HG03103 (cell line): ENCODE results near the gene DOCK9.

ENCODE experiments used
- ATAC-seq: cut with Tn5 transposase; IDR thresholded peaks from one replicate; pipeline ENCODE4 v1.9.1; 2021; ENCODE audit warnings: low read depth; ENCODE audit not compliant: unreplicated experiment

DOCK9 gene, protein sequence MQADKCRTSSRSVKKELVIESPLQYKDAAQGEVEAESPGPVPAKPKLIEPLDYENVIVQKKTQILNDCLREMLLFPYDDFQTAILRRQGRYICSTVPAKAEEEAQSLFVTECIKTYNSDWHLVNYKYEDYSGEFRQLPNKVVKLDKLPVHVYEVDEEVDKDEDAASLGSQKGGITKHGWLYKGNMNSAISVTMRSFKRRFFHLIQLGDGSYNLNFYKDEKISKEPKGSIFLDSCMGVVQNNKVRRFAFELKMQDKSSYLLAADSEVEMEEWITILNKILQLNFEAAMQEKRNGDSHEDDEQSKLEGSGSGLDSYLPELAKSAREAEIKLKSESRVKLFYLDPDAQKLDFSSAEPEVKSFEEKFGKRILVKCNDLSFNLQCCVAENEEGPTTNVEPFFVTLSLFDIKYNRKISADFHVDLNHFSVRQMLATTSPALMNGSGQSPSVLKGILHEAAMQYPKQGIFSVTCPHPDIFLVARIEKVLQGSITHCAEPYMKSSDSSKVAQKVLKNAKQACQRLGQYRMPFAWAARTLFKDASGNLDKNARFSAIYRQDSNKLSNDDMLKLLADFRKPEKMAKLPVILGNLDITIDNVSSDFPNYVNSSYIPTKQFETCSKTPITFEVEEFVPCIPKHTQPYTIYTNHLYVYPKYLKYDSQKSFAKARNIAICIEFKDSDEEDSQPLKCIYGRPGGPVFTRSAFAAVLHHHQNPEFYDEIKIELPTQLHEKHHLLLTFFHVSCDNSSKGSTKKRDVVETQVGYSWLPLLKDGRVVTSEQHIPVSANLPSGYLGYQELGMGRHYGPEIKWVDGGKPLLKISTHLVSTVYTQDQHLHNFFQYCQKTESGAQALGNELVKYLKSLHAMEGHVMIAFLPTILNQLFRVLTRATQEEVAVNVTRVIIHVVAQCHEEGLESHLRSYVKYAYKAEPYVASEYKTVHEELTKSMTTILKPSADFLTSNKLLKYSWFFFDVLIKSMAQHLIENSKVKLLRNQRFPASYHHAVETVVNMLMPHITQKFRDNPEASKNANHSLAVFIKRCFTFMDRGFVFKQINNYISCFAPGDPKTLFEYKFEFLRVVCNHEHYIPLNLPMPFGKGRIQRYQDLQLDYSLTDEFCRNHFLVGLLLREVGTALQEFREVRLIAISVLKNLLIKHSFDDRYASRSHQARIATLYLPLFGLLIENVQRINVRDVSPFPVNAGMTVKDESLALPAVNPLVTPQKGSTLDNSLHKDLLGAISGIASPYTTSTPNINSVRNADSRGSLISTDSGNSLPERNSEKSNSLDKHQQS (N-terminal part only)

DNA sequence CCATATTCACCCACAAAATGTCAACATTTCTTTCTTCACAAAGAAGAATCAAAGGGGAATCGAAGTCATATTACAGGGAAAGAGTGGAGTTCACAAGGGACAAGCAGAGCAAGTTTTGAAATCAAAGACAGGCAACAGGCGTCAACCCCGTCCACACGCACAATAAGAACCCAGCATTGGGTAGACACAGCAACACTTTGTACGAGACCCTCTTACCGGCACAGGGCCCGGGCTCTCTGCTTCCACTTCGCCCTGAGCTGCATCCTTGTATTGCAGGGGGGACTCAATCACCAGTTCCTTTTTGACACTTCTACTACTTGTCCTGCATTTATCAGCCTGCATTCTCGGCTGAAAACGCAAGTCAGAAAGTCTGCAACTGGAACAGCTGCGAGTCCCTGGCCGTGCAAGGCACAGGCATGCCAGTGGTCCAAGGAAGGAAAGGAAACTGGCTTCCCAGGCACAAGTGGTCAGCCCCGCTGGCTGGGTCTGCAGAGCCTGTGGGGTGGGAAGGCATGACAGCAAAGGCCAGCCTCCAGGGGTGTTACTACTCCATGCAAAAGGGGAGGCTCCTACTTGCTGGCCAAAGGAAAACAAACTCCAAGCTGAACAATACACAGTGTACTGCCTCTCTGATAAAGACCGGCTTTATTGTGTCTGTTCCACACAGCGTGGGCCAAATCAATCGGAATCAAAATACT is at the start of gene DOCK9:
Gene DOCK9 (minus strand): TSS at position 497 of the 698 bp plus-strand sequence. CDS start 155 bp downstream, at position 342.
- no peak for ATAC-seq

DNA sequence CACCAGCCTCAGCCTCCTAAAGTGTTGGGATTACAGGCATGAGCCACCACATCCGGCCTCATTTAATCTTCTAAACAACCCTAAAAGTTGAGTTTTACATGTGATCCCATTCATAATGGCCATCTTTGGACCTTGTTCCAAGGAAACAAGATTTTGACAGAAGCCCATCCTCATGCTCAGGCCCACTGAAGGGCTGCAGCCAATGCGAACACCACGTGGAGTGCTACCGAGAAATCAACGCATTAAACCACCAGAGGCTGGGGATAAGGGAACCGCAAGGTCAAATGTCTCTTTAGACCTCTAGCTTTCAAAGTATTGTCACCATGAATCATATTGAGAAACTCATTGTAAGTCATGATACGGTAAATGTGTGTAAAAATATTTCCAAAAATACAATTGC is 49.4 kb upstream of the DOCK9 start:
- no peak for ATAC-seq

DNA sequence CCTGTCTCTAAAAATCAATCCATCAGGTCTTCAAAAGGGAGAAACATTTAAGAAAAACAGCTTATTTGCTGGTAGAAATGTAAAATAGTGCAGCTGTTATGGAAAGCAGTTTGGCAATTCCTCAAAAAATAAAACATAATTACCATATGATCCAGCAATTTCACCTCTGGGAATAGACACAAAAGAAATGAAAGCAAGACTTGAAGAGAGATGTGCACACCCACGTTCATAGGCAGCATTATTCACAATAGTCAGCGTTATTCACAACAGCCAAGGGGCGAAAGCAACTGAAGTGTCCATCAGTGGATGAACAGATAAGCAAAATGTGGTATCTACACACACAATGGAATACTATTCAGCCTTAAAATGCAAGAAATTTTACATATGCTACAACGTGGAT is 45.1 kb upstream of the DOCK9 start:
- ATAC-seq, result no peak

DNA sequence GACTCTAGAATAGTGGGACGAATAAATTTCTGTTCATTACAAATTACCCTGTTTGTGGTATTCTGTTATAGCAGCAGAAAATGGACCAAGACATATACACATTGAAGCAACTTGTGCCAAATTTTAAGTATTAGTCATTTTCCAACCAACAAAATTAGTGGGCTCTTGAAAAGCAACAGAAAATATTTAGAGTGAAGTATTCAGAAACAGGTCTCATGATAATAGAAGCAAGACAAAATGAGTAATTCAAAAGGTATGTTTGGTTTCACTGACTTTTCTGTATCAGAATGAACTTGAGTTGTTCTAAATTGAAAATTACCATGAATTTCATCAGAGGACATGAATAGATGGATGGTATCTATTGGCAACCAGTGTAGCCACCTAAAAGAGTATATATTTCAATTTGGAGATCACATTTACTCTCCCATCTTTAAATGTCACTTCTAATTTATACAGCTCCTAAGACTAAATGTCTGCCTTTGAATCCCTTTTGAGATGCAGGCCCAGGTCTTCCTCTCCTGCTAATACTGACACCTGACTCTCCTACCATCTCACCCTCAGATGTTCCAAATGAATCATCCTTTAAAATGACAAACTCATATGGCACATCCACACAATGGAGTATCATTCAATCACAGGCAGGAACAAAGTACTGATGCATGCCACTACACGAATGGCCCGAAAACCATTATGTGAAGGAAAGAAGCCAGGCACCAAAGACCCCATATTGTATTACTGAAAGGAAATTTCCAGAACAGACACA is 40.7 kb upstream of the DOCK9 start:
- no peak for ATAC-seq

DNA sequence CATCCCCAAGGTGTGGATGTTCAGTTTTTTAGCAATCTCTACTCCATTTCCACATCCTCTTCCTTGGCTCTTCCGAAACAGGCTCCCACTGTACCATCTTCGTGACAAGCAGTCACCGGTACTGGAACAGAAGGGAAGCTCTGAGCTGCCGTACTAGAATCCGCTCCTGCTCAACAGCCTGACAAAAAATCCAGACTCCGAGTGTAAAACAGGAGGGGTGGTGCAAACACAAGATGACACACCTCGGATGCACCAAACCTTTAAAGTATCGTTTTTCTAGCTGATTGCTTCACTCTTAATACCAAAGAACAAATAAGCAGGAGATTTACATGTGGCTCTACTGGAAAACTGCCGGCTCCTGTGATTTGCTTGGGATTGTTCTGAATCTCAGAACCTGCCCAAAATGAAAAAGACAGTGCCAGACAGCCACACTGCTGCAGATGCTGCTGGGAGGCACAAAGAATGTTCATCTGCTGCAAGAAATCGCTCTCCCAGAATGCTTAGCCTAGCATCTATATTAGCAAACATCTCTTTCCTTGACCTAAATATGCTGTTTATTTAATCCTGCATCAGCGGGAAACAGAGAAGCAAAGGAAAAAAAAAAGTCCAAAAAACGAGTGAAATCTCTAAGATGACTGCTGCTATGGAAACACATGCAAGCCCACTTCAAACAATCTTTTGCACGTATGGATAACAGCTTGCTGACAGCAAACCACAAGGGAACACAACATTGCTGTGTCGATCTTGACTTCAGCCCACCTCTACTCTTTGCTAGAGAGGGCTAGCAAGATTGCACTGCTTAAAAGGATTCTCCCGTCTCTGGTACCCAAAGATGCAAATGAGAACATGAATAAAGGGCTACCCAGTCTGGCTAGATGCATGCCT is 38.0 kb upstream of the DOCK9 start:
- no peak for ATAC-seq

DNA sequence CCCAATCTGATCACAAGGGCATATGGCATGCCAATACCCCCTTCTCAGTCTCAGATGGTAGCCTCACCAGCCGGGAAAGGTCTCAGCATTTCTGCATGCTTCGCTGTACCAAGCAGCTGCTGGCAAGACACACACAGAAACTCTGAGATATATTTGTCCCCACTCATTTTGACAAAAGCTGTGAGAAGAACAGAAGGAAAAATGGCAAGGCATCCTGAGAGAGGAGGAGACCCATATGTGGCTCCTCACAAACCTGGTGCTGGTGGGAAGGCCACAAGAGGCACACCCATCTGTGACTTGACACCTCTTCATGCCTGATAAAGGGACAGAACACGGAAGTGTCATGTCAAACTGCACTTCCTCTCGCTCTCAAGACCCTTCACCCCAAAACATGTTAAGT is 36.7 kb upstream of the DOCK9 start:
- no peak for ATAC-seq

DNA sequence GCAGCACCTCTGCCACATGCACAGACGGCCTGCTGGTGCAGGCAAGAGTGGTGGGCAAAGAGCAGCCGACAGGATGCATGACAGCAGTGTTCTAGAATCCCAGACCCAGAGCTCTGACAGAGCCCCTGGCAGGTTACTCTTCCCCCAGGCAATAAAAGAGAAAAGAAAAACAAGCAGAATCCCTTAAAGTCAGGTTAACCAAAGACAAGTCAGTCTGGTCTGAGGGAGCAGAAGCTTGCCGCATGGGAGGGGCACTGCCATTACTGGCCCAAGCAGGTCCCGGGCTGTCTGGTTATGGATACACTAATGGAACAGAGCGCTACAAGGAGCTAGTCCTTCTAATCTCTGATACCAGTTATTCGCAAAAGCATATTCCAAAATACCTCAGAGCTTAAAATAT is 36.1 kb upstream of the DOCK9 start:
- ATAC-seq, result no peak

DNA sequence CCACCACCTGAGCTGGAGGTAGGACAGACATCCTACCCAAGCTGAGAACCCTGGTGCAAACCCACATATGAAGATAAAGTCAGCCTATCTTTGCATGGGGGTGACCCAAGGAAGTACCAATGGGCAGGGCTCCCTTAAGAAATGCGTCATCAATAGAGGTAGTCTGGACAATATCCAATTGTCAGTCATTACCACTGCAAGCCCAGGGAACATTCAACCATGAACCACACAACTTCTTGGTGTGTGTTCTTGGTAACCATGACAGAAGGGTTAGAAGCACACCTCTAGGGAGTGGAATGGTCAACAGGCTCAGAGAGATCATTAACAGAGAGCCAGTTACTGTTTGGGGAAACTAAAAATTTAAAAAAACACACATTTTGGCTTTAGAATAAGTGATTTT is 34.7 kb upstream of the DOCK9 start:
- no peak for ATAC-seq

DNA sequence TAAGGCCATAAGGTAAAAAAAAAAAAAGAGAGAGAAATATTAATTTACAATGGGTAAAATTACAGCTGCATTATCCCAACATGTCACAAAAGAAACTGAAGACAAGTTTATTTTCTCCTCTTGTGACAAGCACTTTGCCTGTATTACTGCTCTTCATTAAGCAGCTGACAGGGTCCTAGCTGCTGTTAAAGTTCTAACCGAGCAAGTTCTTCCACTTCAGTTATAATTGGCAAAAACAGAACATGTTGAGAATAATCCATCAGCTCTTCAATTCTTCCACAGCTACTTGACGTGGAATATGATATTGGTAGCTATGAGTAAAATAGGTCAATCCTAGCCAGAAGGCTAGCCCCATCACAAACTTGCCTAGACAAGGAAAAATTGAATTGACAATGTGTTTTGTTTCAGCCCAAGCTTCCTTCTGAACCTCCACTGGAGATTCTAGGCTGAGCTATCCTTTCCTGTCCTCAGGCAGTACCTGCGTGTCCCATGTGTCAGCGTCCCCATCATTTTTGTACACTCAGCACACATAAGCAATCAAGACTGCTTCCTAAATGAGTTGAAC is 32.2 kb upstream of the DOCK9 start:
- no peak for ATAC-seq

DNA sequence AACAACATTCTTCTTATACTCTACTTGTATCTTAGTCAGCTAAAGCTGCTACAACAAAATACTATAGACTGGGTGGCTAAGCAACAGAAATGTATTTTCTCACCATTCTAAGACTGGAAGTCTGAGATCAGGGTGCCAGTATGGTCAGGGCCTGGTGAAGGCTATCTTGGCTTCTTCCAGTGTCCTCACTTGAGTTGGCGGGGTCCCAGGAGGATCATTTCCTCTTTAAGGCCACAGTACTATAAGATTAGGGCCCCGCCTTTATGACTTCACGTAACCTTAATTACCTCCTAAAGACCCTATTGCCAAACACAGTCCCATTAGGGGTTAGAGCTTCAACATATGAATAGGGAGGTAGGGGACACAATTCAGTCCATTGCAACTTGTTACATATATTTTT is 30.7 kb upstream of the DOCK9 start:
- no peak for ATAC-seq

DNA sequence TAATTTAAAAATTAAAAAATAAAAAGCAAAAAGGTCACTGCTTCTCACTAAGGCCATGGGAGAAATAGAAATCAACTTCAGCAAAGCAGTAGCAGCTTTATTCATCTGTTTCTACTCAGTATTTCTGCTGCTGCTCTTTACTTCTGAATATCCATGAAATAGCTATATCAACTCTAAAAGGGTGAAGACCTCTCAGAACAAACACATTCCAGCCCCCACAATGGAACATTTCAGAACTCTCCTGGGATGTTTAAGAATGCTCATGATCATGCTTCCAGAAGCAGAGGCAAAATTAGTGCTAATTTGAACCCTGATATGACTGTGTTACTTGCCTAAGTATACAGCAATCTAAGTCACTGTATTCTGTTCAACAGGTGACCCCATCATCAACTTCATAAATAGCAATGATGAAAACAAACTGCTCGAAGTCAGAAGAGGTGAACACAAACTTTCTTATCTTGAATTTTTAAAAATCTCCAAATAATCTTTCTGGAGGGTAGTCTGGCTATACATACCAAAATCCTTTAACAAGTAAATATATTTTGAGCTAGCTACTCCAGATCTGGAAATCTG is 29.6 kb upstream of the DOCK9 start:
- ATAC-seq, result no peak

DNA sequence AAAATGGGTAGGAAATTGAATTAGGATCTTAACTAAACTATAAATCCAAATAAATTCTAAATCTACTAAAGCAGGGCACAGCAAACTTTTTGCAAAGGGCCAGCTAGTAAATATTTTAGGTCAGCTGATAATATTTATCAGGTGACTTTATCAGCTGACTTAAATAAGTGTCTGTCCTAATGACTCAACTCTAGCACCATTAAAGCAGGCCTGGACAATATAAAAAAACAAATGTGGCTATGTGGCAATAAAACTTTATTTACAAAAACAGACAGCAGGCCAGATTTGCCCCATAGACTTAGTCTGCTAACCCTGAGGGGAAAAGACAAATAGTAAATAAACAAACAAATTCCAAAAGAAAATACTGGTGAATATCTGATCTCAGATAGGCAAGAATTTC is 27.7 kb upstream of the DOCK9 start:
- no peak for ATAC-seq

DNA sequence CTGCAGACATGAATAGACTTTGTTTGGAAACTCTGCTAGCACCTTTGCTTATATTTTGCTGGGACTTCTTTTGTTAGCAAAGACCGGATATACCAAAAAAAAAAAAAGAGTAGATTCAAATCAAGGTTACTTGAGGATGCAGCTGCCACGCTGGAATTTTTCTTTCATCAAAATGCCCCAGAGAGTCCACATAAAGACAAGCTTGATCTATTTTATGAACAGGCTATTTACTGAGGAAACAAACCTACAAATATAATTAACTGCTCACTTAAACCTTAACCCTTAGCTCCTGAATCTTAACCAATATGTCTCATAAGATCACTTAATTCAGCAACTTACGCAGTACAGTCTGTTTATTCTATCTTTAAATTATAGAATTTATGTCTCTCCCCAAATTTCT is 27.1 kb upstream of the DOCK9 start:
- ATAC-seq, result no peak

DNA sequence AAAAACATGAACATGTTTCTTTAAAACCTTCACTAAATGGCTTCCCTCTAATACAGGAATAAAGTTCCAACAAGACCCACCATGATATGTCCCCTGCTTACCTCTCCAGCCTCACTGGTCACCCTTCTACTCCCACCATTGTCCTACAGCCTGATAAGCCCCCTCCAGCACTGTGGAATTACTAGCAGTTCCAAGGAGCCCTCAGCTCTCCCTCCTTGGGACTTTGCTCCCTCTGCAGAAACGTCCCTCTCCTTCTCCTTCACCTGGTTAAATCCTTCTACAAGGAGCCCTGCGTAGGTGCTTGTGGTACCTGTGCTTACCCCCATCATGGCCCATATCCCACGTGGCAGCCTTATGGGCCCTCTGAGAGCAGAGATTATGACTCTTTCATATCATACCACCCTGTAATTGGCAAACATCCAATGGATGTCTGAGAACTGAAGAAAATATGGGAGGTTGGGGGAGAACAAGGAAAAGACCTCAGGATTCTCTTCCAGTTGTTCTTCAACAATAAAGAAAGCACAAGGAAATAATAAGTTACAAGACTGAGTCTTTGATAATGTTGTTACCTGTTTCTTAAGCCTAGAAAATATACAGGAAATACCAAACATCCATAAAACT is 26.1 kb upstream of the DOCK9 start:
- no peak for ATAC-seq

DNA sequence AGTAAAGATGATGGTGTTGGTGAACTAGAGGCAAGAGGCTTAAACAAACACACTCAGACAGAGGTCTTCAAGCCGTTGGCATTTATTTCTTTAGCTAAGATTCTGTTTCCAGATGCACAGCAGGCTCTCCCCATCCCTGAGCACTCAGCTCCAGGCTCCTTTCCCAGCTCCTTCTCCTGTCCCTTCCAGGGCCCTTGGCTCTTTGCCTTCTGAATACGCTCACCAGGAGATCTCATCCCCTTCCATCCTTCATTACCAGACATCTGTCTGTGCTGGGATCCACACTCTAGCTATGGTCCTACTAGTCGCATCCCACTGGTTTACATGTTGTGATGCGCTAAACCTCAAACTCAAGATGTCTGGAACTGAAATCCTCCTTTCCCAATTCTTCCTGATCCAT is 25.3 kb upstream of the DOCK9 start:
- no peak for ATAC-seq

DNA sequence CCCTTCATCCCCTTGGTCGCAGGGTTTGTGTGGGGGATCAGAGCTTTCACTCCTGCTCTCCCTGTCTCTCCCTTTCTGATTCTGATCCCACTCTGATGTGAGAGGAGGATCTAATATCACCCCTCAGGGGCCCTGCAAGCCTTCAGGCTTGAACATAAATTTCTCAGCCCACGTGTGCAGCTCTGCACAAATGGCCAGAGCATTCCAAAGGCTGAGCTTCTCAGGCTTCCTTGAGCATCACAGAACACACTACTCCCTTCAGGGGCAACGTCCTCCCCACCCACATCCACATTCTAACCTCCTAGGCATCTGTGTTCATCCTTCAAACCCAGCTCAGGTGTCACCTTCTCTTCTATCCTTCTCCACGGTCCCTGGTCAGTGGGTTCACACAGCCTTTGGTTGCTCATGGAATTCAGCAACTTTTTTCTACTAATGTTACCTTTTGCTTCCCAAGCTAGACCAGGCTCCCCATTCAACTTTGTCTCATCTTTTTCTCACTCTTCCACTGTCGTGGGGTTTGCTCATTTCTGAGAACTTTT is 24.4 kb upstream of the DOCK9 start:
- no peak for ATAC-seq

DNA sequence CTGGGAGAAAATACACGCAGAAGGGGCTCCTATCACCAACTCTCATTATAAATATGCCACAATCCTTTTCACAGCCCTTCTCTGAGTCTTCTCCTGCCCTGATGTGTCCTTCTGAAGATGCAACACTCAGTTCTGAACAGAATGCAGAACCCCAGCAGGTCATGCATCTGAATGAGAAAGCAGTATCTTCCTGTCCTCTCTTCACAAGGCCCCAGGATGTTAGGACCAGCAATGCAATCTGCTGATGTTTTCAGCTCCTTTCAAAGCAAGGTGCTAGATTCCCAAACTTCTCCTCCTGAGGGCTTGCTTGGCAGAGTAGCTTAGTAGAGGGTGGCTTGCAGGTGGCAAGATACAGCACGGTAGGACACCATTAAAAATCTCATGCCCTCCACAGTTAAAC is 22.3 kb upstream of the DOCK9 start:
- ATAC-seq, result no peak

DNA sequence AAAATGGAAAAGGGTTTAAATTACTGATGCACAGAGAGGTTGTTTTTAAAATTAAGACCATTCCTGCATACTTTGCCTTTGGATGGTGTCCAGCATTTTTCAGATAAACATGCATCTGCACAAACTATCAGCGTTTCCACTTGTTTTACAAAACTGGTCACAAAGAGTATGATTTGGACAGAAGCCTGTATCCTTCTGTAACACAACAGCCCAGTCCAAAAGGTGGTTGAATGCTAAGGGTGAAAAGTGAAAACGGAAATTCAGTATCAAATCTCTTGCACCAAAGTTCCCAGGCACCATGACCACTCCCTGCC is 21.7 kb upstream of the DOCK9 start:
- ATAC-seq, result no peak
